ENCODE results near the gene DLG1.
"Not testable (repeated sequence)": the region's sequence is repeated elsewhere in the genome, so short reads cannot be mapped to it uniquely, and the experiment has no call there.

- TF ChIP-seq CTCF (IDR thresholded peaks at IDR 0.05; ENCODE audit: poor library complexity); EZH2phosphoT487 (IDR thresholded peaks at IDR 0.05; ENCODE audit: low read depth, severe bottlenecking, unreplicated experiment): not testable (repeated sequence)
These were observed 86.7 kb downstream of the DLG1 start for GRCh38 chr3:197211698-197212097.
